NCI-H187 (cell line): ENCODE data around the gene NTN1.

Source experiments
- DNase-seq, 2 experiments: peaks; one replicate each; lab custom pipeline; 2025; lab: John Stamatoyannopoulos, UW

NTN1 gene

GRCh38 chr17:9195961-9196670 lies 174.8 kb downstream of the NTN1 start:
- DNase-seq = no peak

GRCh38 chr17:9199571-9200551 lies 178.6 kb downstream of the NTN1 start:
- no peak for DNase-seq

GRCh38 chr17:9200699-9201359 lies 179.5 kb downstream of the NTN1 start:
- DNase-seq = no peak

DNA sequence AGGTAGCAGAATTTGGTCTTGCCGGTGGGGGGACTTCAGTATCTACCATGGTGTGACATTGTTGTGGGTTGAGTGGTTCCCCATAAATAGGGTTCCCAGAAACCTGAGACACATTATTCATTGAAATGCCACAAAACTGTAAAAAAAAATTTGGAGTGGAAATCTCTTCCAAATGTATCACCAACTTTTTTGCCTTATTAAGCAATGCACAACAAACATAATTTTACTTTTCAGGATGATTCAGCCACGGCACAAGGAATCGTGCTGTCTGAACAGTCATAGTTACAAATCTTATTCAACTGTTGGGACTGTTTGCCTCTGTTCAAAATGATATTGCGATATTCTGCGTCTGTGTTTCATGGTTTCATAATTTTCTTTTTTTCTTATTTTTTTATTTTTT lies 181.2 kb downstream of the NTN1 start:
- DNase-seq = no peak

- DNase-seq = no peak
These were observed 182.6 kb downstream of the NTN1 start for GRCh38 chr17:9203771-9204425.

GRCh38 chr17:9204637-9205329 lies 183.5 kb downstream of the NTN1 start:
- DNase-seq = no peak

DNA sequence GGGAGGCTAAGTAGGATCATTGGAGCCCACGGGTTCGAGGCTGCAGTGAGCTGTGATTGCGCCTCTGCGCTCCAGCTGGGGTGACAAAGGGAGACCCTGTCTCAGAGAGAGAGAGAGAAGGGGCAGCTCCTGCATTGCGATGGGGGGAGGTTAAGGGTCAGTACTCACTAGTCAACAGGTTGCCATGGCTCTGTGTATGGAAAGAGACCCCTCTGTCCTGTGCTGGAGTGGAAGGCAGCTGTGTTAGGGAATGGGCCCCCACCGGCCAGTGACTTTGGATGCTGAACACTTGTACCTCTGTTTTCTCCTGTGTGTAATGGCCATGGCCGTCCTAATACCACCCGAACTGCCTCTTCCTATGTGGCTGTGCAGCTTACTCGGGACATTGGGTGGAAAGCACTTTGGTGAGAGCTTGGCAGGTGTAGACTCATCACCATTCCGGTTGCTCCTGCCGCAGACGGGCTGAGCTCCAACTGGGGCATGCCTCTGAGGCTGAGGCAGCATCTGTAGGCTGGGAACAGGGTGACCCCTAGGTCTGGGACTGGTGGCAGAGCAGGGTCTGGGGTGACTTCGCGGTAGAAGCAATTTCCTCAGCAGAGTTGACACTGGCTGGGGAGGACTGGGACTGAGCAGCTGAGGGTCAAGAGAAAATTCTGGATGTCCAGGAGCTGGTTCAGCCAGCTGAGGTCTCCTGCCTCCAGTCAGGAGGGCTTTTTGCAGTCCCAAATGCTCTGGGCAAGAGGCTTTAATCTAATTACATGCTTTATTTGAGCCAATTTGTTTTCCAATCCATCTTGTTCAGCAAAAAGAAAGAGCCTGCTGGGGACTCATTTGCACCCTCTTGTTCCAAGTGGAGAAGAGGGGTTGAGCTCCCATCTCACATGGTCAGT lies 184.5 kb downstream of the NTN1 start:
- DNase-seq = no peak

- DNase-seq = no peak
These were observed 185.0 kb downstream of the NTN1 start for GRCh38 chr17:9206410-9206703.

DNA sequence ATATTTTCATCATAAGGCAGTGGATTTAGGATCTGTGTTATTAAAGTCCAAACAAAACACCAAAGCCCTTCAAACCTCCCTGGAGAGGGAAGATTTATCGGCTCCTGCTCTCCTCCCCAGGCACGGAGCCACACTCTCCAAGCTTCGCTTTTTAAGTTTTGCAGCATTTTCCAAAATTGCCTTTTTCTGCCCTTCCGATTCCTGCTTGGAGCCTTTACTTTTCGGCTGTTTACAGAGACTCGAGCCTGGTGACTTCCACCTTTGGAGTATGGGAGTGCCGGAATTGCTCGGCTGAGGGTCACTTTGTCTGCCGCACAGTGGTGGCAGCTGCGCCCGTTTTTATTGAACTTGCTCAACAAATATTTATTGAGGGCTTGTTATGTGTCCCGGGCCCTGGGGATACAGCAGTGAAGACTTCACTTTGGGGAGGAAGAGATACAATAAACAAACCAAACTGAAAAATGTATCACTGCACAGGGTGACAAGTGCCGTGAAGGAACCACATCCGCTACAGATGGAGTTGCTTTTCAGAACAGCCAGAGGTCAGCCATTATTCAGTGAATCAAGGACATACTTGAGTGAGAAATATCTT lies 185.5 kb downstream of the NTN1 start:
- DNase-seq = no peak

GRCh38 chr17:9208381-9209105 lies 187.2 kb downstream of the NTN1 start:
- no peak for DNase-seq

GRCh38 chr17:9209347-9209746 lies 188.0 kb downstream of the NTN1 start:
- no peak for DNase-seq

DNA sequence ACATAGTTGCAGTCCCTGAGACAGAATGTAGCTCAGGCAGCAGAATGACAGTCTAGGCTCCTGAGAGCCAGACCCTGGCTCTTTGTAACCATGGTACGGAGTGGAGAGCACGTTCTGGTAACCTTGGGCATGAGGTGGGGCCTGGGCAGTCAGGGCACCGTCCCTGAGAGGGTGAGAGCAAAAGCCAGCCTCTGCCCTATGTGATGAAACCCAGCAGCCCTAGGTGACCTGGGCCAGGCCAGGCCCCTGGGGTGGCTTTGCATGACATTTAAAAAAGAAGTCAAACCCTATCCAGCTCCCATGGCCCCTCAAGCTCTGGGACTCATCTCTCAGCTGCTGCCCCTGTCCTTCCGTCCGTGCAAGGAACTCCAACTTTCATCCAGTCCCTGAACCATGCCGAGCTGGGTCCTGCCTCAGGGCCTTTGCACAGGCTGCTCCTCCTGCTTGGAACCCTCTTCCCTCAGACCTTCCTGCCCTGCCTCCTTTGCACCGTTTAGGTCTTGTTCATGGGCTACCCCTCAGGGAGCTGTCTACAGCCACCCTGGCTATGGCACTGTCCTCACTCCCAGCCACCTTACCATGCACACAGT lies 188.6 kb downstream of the NTN1 start:
- DNase-seq = no peak

GRCh38 chr17:9211133-9211765 lies 189.9 kb downstream of the NTN1 start:
- DNase-seq = no peak

GRCh38 chr17:9212376-9213302 lies 191.3 kb downstream of the NTN1 start:
- DNase-seq = no peak

GRCh38 chr17:9213303-9213640 lies 192.0 kb downstream of the NTN1 start:
- DNase-seq = no peak

DNA sequence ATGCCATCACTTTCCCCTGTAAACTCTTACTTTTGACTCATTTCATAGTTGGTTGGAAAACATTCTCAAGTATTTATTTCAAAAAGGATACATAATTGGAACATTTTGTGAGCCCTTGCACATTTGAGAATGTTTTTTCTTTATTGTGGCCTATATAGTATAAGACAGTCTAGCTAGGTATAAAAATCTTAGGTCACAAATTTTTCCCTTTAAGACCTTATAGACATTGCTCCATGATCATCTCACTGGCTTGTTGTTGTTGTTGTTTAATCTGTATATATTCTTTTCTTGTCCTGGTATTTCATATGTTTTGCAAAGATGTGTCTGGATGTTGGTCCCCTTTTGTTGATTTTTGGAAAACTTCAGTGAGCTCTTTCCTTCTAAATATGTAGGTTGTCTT lies 194.2 kb downstream of the NTN1 start:
- DNase-seq = no peak

DNA sequence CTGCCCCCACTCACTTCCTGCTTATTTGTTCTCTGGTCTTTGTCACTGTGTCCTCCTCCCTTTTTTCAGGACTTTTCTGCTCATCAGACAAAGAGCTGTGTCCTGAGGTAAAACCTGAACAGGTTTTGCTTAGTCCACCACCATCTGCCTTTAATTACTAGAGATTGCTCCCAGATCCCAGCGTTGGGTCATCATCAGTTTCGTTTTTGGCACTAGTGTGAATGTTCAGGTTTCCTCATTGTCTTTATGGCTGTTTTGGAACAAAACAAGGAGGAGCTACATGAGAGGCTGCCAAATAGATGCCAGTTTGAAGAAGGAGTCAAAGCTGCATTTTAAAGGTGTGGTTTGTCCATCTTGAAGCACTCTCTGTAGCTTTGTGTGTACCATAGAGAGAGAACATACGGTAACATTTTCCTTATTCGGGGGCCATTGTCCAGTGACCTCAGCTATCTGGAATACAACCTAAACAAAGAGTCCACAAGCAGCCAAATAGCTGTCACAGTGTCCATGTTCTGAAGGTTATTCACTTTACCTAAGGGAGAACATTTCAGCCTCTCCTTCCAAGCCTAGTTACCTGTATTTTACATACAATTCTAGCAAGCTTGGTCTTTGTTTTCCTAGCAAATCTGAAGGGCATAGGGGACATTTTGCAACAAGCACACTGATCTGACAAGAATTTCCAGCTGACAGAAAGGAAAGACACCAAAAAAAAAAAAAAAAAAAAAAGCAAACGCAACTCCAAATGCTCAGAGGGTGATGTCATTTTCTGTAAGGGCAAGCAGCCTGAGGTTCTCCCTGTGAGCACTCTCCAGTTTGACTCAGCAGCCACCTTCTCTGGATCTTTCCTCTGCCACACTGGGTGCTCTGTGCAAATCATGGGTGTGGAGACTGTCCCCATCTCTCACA lies 196.1 kb downstream of the NTN1 start:
- no peak for DNase-seq
